Transverse colon (tissue), 4 donors: ENCODE measurements around the gene GLIPR2.

Experiments used
- CTCF ChIP-seq, 5 experiments: fragments of 200-600 bp in 3 of 5; fragments of 450-650 bp in 2 of 5; sonication (generic) in 3 of 5; IDR thresholded peaks; 1 replicate in 2 of 5; 2 replicates in 3 of 5; pipeline ENCODE4 v1.5.1; 2016 to 2017; ENCODE audit warnings: antibody characterized with exemption in 5 of 5, inconsistent platforms in 3 of 5, mild to moderate bottlenecking in 2 of 5, moderate library complexity in 1 of 5
- EP300 ChIP-seq: sonication (generic); formaldehyde crosslinking; IDR thresholded peaks from one replicate; pipeline ENCODE4 v1.6.1; 2017; ENCODE audit warnings: antibody characterized with exemption, low read depth
- POLR2A ChIP-seq: fragments of 450-650 bp; IDR thresholded peaks from one replicate; pipeline ENCODE4 v1.6.1; 2016; ENCODE audit warnings: antibody characterized with exemption, mild to moderate bottlenecking, moderate library complexity
- POLR2AphosphoS5 ChIP-seq, 3 donors: sonication (generic); formaldehyde crosslinking; IDR thresholded peaks; one replicate each; pipeline ENCODE4 v1.6.1; 2016; ENCODE audit warnings: antibody characterized with exemption in 3 of 3

DNA sequence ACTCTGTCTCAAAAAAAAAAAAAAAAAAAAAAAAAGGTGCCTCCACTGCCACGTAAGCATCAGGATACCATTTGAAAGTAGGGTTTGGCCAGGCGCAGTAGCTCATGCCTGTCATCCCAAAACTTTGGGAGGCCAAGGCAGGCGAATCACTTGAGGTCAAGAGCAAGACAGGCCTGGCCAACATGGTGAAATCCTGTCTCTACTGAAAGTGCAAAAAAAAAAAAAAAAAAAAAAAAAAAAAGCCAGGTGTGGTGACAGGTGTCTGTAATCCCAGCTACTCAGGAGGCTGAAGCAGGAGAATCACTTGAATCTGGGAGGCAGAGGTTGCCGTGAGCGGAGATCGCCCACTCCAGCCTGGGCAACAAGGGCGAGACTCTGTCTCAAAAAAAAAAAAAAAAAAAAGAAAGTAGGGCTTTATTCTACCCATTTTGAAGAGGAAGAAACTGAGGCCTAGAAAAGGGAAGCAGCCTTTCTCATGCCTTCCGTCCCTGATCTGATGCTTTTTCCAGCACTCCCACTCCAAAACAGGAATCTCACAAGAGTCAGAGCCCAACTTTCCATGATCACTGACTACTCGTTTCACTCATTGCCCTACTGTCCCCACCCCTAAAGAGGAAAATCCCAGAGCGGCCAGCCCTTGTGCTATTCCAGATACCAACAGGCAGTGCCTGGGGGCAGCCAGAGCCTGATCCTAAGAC, 16.4 kb downstream of the GLIPR2 start:
- TF ChIP-seq CTCF (IDR thresholded peaks at IDR 0.05) (no peak), POLR2AphosphoS5 (IDR thresholded peaks at IDR 0.05) (no peak), POLR2A (no peak), EP300 (no peak)
